Progenitor cell of endocrine pancreas (in vitro differentiated cells): ENCODE data around the gene GRHL3. TPM values are rescaled to one million over a fixed set of nuclear protein-coding genes. Genes with fewer than 3 reads are reported as not detected.

Source experiments
- DNase-seq: peaks from one replicate; pipeline ENCODE4 v3.0.0; 2021; ENCODE audit warnings: low spot score; ENCODE audit not compliant: unreplicated experiment
- H3K27ac Mint-ChIP-seq: 2 replicates; pipeline ENCODE4 v1.8.0; 2021; ENCODE audit warnings: mild to moderate bottlenecking, moderate library complexity, mixed read lengths
- H3K27me3 Mint-ChIP-seq: 2 replicates; pipeline ENCODE4 v1.8.0; 2021; ENCODE audit warnings: mixed read lengths
- H3K36me3 Mint-ChIP-seq: 2 replicates; pipeline ENCODE4 v1.8.0; 2022; ENCODE audit warnings: mixed read lengths; ENCODE audit not compliant: insufficient read depth
- H3K4me1 Mint-ChIP-seq: 2 replicates; pipeline ENCODE4 v1.8.0; 2021; ENCODE audit warnings: low read depth, mixed read lengths
- H3K4me3 Mint-ChIP-seq: 2 replicates; pipeline ENCODE4 v1.8.0; 2021; ENCODE audit warnings: low read depth, mild to moderate bottlenecking, moderate library complexity, mixed read lengths
- H3K9me3 Mint-ChIP-seq: 2 replicates; pipeline ENCODE4 v1.8.0; 2021; ENCODE audit warnings: low read depth, mixed read lengths
- total RNA-seq: library from RNA; stranded (reverse); gene quantifications from 2 replicates; pipeline ENCODE4 v1.2.1, GENCODE V29; 2021
- TF ChIP-seq, protein P1 (sequence below): fragments of 200-600 bp; sonication (generic); IDR thresholded peaks from one replicate; pipeline ENCODE4 v1.5.0; 2021; ENCODE audit warnings: antibody characterized with exemption, mild to moderate bottlenecking; ENCODE audit not compliant: unreplicated experiment

GRHL3 gene
- total RNA-seq, 1 donor from 2014 or later = 4.9 TPM

DNA sequence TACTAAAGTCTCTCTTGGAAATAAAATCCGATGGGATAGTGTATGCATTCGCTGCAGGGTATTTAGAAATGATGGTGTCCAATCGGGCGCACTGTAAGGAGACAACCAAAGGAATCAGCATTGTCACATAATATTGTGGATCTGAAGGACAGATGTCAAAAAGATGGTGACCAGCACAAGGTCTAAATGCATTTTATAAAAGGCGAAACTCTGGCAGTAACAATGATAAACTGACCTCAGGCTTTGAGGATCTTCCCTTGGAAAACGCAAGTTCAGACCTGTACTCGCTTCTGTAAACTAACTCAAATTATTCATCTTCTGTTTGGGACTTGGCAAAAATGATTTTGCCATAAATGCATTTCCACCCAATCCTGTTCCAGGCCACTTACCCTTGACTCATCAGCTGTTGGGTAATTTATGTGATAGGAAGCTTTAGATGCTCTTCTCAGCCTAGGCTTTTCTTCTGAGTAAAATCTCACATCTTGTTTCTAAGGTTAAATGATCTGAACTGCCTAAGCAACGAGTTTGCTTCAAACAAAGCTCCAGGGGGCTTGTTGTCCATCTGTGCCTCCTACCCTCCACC is 60.7 kb downstream of the GRHL3 start:
- Mint-ChIP-seq H3K9me3 (no peaks in the 10 kb centered on the region), H3K27me3 (no peaks in the 10 kb centered on the region), H3K4me1 (peaks cover 42% of the 10 kb centered on the region), H3K36me3 (peaks cover 25% of the 10 kb centered on the region), H3K27ac (peak overlapping the region; percentile 86), H3K4me3 (no peak overlapping the region)
- TF ChIP-seq, protein P1, sequence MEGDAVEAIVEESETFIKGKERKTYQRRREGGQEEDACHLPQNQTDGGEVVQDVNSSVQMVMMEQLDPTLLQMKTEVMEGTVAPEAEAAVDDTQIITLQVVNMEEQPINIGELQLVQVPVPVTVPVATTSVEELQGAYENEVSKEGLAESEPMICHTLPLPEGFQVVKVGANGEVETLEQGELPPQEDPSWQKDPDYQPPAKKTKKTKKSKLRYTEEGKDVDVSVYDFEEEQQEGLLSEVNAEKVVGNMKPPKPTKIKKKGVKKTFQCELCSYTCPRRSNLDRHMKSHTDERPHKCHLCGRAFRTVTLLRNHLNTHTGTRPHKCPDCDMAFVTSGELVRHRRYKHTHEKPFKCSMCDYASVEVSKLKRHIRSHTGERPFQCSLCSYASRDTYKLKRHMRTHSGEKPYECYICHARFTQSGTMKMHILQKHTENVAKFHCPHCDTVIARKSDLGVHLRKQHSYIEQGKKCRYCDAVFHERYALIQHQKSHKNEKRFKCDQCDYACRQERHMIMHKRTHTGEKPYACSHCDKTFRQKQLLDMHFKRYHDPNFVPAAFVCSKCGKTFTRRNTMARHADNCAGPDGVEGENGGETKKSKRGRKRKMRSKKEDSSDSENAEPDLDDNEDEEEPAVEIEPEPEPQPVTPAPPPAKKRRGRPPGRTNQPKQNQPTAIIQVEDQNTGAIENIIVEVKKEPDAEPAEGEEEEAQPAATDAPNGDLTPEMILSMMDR = no peak
- no peak for DNase-seq

DNA sequence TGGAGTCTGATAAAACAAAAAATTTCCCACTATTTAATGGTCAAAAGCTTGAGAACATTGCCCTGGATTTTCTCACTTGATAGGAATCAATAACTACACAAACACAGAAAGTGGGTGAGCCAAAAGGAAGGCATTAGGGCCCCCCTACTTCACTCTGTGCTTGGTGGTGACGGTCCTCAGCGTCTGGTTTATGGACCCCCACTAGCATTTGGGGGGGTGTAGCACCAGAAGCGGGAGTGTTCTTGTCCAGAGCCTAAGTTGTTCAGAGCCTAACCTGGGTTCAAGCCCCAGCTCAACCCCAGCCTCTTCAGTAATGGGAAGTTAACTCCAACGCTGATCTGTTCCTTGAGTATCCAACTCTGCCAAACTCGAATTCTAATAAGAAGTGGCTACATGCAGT is 61.4 kb downstream of the GRHL3 start:
- H3K27ac Mint-ChIP-seq = peak overlapping the region; percentile 86
- peaks cover 25% of the 10 kb centered on the region for H3K36me3 Mint-ChIP-seq
- H3K27me3 Mint-ChIP-seq = no peaks in the 10 kb centered on the region
- TF ChIP-seq, protein P1 = no peak
- no peaks in the 10 kb centered on the region for H3K9me3 Mint-ChIP-seq
- no peak overlapping the region for H3K4me3 Mint-ChIP-seq
- peaks cover 35% of the 10 kb centered on the region for H3K4me1 Mint-ChIP-seq
- DNase-seq = peak; percentile 3

DNA sequence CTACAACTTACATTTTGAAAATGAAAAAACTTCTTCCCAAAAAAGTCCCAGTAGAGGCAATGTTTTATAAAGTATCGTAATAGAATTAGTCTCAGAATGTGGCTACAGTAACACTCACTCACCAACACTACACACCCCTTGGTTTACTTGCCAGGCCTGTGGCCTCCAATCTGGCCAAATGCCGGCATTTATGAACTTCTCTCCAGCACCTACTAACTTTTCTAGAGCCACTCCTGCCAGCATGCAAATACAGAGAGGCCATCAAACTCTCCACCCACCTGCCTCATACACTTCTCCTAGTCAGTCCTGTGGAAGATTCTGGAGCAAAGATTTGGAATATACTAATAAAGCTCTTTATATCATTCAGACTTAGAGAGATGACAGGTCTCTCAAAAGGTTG is 62.1 kb downstream of the GRHL3 start:
- peak overlapping the region; percentile 42 for H3K27ac Mint-ChIP-seq
- H3K27me3 Mint-ChIP-seq = no peaks in the 10 kb centered on the region
- H3K4me1 Mint-ChIP-seq = peaks cover 29% of the 10 kb centered on the region
- TF ChIP-seq, protein P1 = no peak
- peaks cover 26% of the 10 kb centered on the region for H3K36me3 Mint-ChIP-seq
- no peak overlapping the region for H3K4me3 Mint-ChIP-seq
- H3K9me3 Mint-ChIP-seq = no peaks in the 10 kb centered on the region
- DNase-seq = no peak

DNA sequence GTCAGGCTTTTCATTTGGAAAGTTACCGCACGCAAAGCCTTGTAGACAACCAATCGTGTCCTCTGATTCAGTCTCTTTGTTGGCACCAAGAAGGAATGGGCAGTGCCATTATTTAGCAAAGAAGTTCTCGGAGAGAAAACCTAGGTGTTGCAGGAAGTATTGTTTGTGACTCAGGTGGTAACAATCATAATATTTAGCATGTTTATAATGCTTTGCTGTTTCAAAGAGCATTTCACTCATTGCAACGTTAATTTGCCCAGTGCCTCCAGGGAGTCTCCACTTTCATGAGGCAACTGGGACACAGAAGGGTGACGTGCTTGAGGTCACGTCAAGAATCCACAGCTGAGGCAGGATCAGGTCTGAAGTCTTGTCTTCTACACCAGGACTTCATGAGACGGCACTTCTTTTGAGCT is 63.0 kb downstream of the GRHL3 start:
- TF ChIP-seq, protein P1 = no peak
- Mint-ChIP-seq H3K4me3 (no peak overlapping the region), H3K27me3 (no peaks in the 10 kb centered on the region), H3K27ac (no peak overlapping the region), H3K4me1 (peaks cover 25% of the 10 kb centered on the region), H3K36me3 (peaks cover 33% of the 10 kb centered on the region), H3K9me3 (no peaks in the 10 kb centered on the region)
- DNase-seq = no peak

DNA sequence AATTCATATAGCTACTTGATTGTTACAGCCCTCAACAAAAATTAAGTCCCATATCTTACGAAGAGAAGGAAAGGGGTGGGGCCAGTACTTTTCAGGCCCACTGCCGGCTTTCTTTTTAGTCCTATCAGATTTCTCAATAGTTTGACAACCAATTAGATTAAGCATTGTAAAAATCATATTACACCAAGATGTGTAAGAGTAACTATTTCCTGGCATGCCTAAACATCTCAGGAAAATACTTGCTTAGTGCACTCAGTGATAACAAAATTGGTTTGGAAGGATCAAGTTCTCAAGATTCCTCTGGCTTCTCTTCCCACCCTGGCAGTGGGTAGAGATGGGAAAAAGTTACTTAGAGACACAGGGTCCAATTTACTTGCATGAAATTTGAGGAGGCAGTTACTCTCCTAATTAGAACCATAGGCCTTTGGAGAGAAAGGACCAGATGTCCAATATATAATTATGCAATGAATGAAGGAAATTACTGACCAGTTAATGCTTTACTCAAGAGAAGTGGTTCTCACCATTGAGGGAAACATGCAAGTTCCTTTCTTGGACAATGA is 64.3 kb downstream of the GRHL3 start:
- Mint-ChIP-seq H3K4me1 (peaks cover 26% of the 10 kb centered on the region), H3K36me3 (peaks cover 34% of the 10 kb centered on the region), H3K27ac (no peak overlapping the region), H3K27me3 (no peaks in the 10 kb centered on the region), H3K4me3 (no peak overlapping the region), H3K9me3 (no peaks in the 10 kb centered on the region)
- no peak for DNase-seq
- TF ChIP-seq, protein P1 = no peak
